ENCODE measurements around the gene POPDC3. TPM values are rescaled to one million over a fixed set of nuclear protein-coding genes. Genes with fewer than 3 reads are reported as not detected.

The POPDC3 gene
- total RNA-seq, 1 donor from 2014 or later, result 56.9 TPM

DNA sequence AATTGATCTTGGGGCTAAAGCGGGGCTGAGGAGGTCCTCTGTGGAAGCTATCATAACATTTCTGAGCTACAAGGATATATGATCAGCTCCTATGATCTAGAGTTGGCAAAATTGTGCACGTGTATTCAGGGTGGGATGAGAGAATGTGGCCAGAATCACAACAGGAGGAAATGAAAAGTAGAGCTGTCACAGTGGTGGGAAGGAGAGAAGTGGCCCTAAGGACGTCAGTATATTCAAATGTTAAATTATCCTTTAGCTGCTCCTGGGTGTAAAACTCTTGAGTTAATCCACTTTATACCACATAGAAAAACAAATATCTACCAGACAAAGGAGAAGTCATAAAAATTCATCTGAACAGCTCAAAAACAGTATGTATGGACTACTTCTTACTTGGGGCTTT lies 14.8 kb upstream of the POPDC3 start:
- DNase-seq, result no peak
- Histone ChIP-seq H3K36me3 (no peaks in the 10 kb centered on the region), H3K27me3 (ENCODE audit: low read depth) (no peaks in the 10 kb centered on the region), H3K4me3 (no peak overlapping the region), H3K4me1 (no peaks in the 10 kb centered on the region), H3K9me3 (replicated peaks) (peaks cover 9% of the 10 kb centered on the region), H3K27ac (replicated peaks) (no peak overlapping the region)
- TF ChIP-seq, protein P1, sequence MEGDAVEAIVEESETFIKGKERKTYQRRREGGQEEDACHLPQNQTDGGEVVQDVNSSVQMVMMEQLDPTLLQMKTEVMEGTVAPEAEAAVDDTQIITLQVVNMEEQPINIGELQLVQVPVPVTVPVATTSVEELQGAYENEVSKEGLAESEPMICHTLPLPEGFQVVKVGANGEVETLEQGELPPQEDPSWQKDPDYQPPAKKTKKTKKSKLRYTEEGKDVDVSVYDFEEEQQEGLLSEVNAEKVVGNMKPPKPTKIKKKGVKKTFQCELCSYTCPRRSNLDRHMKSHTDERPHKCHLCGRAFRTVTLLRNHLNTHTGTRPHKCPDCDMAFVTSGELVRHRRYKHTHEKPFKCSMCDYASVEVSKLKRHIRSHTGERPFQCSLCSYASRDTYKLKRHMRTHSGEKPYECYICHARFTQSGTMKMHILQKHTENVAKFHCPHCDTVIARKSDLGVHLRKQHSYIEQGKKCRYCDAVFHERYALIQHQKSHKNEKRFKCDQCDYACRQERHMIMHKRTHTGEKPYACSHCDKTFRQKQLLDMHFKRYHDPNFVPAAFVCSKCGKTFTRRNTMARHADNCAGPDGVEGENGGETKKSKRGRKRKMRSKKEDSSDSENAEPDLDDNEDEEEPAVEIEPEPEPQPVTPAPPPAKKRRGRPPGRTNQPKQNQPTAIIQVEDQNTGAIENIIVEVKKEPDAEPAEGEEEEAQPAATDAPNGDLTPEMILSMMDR (IDR thresholded peaks at IDR 0.05; ENCODE audit: borderline replicate concordance), result no peak
- intact Hi-C loops (cut with micrococcal nuclease), result no loop called here

DNA sequence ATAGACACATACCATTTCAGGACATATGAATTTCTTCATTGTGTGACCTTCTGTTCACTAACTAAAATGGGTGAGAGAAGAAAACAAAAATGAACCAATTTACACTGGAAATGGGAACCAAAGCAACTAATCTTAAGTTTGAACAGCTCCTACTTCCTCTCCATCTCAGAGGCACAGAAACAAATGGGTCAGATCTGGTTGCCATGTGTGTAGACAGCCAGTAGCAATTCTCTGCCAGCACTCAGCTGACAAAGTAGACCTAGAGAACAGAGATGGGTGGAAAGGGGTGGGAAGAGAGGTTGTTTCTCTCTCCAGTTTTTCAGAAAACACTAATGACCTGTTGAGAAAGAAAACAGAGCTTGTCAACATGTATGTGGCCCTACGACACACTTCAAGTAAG lies 14.3 kb upstream of the POPDC3 start:
- intact Hi-C loops (cut with micrococcal nuclease), result no loop called here
- H3K27ac ChIP-seq (replicated peaks), result no peak overlapping the region

DNA sequence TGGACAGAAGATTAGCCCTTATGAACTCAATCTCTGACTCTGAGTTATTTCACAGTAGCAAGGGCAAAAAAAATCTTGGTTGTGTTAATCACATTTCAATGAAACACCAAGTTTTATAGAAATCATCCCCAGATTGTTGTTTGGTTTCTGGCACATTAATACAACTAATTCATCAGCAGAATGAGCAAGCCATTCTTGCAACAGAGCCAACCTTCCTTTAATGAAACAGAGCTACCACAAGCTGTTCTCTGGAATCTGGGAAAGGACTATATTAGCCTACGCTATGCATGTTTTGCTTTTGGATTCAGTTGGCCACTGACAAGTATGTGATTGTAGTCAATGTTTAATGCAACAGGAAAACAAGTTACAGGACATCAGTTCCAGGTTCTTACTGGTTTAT lies 13.8 kb upstream of the POPDC3 start:
- Histone ChIP-seq H3K36me3 (no peaks in the 10 kb centered on the region), H3K4me3 (no peak overlapping the region), H3K27me3 (ENCODE audit: low read depth) (no peaks in the 10 kb centered on the region), H3K9me3 (replicated peaks) (peaks cover 9% of the 10 kb centered on the region), H3K4me1 (no peaks in the 10 kb centered on the region), H3K27ac (replicated peaks) (no peak overlapping the region)
- DNase-seq, result no peak
- intact Hi-C loops (cut with micrococcal nuclease), result no loop called here
- TF ChIP-seq, protein P1 (IDR thresholded peaks at IDR 0.05; ENCODE audit: borderline replicate concordance), result no peak

More for the DNA sequence above, 14.3 kb upstream of the POPDC3 start:
- Histone ChIP-seq H3K4me3 (no peak overlapping the region), H3K27me3 (ENCODE audit: low read depth) (no peaks in the 10 kb centered on the region), H3K9me3 (replicated peaks) (peaks cover 9% of the 10 kb centered on the region), H3K4me1 (no peaks in the 10 kb centered on the region), H3K36me3 (no peaks in the 10 kb centered on the region)
- no peak for DNase-seq
- TF ChIP-seq, protein P1 (IDR thresholded peaks at IDR 0.05; ENCODE audit: borderline replicate concordance), result no peak

DNA sequence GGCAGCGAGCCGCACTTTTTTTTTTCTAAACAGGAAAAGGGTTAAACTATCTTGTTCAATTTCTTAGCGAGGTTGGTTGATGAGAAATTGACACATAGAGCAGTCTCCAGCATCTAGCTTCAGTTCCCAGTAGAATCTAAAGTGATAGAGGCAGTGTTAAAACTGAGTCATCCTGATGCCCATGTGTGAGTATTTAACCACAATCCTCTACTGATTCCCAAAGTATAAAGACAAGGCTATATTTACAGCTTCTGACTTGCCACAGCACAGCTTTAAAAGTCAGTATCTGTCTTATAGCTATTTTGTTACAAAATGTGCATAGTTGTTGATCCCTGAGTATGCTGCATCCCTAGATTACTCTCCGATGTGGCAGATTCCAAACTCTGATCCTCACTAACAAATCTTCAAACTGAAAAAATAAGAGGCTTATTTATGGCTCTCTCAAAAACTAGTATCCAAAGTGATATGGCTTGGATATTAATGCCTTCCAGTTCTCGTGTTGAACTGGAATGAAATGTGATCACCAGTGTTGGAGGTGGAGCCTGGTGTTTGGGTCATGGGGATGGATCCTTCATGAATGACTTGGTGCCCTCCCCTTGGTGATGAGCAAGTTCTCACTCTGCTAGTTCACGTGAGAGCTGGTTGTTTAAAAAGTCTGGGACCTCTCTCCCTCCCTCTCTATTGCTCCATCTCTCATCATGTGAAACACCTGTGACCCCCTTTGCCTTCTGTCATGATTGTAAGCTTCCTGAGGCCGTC lies 13.1 kb upstream of the POPDC3 start:
- H3K27me3 ChIP-seq (ENCODE audit: low read depth), result no peaks in the 10 kb centered on the region
- H3K27ac ChIP-seq (replicated peaks), result no peak overlapping the region
- intact Hi-C loops (cut with micrococcal nuclease), result no loop called here

DNA sequence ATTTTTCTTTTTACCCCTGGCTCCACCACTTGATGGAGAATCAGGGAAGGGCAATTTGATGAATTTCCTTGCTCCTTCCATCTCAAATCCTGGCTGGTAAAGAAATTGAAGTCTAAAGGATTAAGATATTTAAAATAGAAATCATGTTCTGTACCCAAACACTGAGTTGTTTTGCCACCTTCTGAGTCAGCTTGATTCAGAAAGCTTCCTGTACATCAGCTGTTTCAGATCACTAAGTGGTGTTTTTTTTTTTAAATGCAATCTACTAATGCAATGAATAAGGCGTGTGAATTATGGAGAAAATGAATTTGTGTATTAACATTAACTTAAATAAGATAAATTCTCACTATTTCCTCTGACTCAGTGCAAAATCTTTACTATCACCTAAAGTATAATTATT lies 11.5 kb upstream of the POPDC3 start:
- TF ChIP-seq, protein P1 (IDR thresholded peaks at IDR 0.05; ENCODE audit: borderline replicate concordance), result no peak
- no peaks in the 10 kb centered on the region for H3K9me3 ChIP-seq (replicated peaks)
- H3K4me1 ChIP-seq, result no peaks in the 10 kb centered on the region
- no peak for DNase-seq
- no peak overlapping the region for H3K27ac ChIP-seq (replicated peaks)
- H3K27me3 ChIP-seq (ENCODE audit: low read depth), result no peaks in the 10 kb centered on the region
- intact Hi-C loops (cut with micrococcal nuclease), result no loop called here
- H3K4me3 ChIP-seq, result no peak overlapping the region
- no peaks in the 10 kb centered on the region for H3K36me3 ChIP-seq

More for the DNA sequence above, 13.1 kb upstream of the POPDC3 start:
- Histone ChIP-seq H3K36me3 (no peaks in the 10 kb centered on the region), H3K9me3 (replicated peaks) (peaks cover 9% of the 10 kb centered on the region), H3K4me1 (no peaks in the 10 kb centered on the region), H3K4me3 (no peak overlapping the region)
- no peak for DNase-seq
- TF ChIP-seq, protein P1 (IDR thresholded peaks at IDR 0.05; ENCODE audit: borderline replicate concordance), result no peak
